ENCODE data around the gene OPN4. TPM values are rescaled to one million over a fixed set of nuclear protein-coding genes. Genes with fewer than 3 reads are reported as not detected.

The OPN4 gene
- total and polyA plus RNA-seq, 2 of the 8 experiments (the other 6 are each of a cell fraction or from before 2014, with no cell fraction given): not detected

DNA sequence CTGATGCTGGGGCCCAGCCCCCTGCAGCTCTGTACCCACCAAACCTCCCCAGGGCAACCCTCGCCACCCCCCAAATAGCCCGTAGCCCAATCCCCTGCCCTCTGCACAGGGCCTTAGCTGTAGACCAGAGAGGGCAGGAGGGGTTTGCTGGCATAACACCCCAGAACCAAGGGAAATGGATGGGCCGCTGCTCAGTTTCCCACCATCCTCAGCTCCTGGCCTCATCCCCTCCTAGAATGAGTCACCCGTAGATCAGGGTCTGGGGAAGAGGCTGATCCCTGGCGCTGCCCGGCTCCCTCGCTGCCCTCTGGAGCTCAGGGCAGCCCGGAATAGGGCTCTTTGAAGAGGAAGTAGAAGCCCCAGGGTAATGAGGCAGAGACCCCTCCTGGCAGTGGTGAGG, 45.2 kb downstream of the OPN4 start (continued):
- TF ChIP-seq CBX8 (IDR thresholded peaks at IDR 0.05; ENCODE audit: borderline replicate concordance, low read depth, low read length): no peak
- no peak for TF ChIP-seq KDM4A (IDR thresholded peaks at IDR 0.05; ENCODE audit: low read depth, low read length, severe bottlenecking)
- no peak for TF ChIP-seq POLR2A (IDR thresholded peaks at IDR 0.05; ENCODE audit: control extremely low read depth in 1 of 2, low read depth in 2 of 2, low read length in 2 of 2)
- TF ChIP-seq JUN (IDR thresholded peaks at IDR 0.05; ENCODE audit: low read depth, low read length): no peak
- no peak for TF ChIP-seq RXRA (IDR thresholded peaks at IDR 0.05; ENCODE audit: insufficient read depth, low read depth, low read length)
- TF ChIP-seq SP4 (IDR thresholded peaks at IDR 0.05; ENCODE audit: low read length): no peak
- no peak for TF ChIP-seq JUND (IDR thresholded peaks at IDR 0.05; ENCODE audit: low read length)

Measured in H1 (cell line).